Endometrial microvascular endothelial cells (primary cell): Measurements from ENCODE around the gene ME1. TPM values are rescaled to one million over a fixed set of nuclear protein-coding genes. Genes with fewer than 3 reads are reported as not detected.
"Not testable (repeated sequence)": the region's sequence is repeated elsewhere in the genome, so short reads cannot be mapped to it uniquely, and the experiment has no call there.

ENCODE experiments used
- in situ Hi-C: cut with HindIII; loops from 2 replicates; pipeline ENCODE4 v1.10.0; 2017; ENCODE audit warnings: low sequenced_read_pairs, low pct_unique_long_range_greater_than_20kb; ENCODE audit errors: inconsistent ontology term
- total RNA-seq: library from RNA; depleted of rRNA; stranded (reverse); fragments of >200 nt; gene quantifications from one replicate; pipeline ENCODE4 v1.2.3, GENCODE V29; 2015; ENCODE audit errors: inconsistent ontology term

ME1 gene
- total RNA-seq, 1 donor from 2014 or later = 22.7 TPM

DNA sequence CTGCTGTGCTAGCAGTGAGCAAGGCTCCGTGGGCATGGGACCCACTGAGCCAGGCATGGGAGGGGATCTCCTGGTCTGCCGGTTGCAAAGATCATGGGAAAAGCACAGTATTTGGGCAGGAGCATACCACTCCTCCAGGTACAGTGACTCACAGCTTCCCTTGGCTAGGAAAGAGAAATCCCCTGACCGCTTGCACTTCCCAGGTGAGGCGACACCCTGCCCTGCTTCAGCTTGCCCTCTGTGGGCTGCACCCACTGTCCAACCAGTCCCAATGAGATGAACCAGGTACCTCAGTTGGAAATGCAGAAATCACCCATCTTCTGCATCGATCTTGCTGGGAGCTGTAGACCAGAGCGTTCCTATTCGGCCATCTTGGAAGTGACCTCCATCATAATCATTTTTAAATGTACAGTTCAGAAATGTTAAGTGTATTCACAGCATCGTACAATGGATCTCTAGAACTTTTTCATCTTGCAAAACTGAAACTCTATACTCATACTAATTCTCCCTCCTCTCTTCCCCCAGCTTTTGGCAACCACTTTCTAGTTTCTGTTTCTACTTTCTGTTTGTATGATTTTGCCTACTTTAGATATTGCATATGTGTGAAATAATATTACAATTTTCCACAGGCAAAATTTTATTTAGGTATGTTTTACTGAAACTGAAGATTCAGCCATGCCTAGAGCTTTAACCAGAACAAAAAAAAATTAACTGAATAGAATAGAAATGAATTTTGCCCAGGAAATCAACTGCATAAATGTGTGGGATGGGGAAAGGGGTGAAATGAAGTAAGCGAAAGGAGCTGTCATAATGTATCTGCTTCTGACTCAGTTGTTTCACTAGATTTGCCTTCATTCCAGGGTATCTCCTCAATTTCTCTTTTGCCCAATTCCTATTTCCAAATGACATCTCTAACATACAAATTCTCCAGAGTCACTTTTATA, 137.7 kb downstream of the ME1 start:
- in situ Hi-C loops = no loop called here

DNA sequence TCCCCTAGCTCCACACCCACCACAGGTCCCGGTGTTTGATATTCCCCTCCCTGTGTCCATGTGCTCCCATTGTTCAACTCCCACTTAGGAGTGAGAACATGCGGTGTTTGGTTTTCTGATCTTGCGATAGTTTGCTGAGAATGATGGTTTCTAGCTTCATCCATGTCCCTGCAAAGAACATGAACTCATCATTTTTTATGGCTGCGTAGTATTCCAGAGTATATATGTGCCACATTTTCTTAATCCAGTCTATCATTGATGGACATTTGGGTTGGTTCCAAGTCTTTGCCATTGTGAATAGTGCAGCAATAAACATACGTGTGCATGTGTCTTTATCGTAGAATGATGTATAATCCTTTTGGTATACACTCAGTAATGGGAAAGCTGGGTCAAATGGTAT, 143.6 kb downstream of the ME1 start:
- in situ Hi-C loops = not testable (repeated sequence)

DNA sequence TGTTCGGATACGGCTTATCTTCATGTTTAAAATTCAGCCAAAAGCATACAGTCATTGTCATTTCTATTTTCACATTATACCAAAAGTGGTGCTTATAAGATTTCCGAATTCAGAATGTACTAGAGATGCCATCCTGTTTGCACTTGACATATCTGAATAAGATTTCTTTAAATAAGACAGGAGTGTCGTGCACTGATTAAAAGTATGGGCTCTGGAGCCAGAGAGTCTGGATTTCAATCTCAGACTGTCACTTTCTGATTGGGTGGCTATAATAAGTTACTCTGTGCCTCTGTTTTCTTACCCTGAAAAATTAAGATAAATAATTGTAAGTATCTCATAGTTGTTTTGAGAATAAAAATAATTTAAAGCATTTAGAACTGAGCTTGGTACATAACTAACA, 144.9 kb downstream of the ME1 start:
- in situ Hi-C loops = no loop called here

DNA sequence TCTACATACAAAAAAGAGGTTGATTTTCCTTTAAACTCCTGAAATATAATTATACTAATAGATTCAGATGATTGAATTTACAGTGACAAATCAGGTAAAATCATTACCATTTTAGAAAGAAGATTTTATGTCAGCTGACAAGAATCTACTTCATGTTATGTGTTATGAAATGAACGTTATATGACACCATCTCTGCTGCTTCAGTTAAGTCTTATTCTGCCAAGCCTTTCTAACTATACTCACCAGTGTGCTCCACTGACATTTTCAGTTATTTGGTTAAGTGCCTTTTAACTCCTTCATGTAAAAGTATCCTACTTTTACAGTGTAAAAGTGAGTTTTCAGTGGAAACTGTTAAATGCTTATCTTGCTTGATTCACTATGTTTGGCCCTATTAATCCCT, 157.3 kb downstream of the ME1 start:
- in situ Hi-C loops = no loop called here

DNA sequence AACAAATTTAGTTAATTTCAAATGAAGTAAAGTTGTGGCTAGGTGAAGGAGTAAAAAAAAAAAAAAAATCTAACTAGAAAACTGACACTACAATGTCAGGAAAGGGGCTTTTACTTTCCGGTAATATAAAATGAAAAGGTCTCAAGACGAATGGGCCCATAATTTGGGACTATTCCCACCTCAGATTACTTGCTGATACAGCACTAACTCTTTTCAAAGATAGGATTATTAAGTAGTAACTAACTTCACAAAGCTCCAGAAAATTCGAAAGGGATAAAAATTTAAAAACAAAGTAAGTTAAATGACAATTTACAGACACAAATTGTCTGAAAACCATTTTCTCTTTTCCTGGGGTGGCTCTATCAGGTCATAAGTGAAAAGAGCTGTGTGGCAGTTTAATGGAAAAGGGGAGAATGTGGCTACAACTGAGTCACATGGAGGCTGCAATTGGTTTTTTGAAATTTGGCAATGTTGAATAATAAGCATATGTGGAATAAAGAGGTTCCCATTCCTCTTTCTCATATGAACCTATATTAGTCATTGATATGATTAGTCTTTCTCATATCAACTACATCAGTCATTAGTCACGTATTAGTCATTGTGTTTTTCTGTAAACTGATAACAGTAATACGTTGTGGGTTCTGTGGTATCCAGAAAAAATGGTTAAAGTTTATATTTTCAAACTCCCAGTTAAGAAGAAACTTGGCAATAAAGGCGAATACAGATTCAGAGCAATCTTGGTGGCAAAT, 159.7 kb downstream of the ME1 start:
- in situ Hi-C loops = no loop called here

DNA sequence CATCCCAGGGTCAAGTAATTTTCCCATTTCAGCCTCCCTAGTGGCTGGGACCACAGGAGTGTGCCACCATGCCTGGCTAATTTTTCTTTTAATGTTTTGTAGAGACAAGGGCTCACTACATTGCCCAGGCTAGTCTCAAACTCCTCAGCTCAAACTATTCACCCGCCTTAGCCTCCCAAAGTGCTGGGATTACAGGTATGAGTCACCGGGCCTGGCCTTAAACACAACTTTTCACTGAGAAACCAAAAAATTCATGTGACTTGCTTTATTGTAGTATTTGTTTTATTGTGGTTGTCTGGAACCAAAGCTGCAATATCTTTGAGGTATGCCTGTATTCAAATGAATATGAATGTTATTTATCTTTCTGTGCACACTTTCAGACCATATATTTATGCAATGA, 165.5 kb downstream of the ME1 start:
- in situ Hi-C loops = no loop called here

DNA sequence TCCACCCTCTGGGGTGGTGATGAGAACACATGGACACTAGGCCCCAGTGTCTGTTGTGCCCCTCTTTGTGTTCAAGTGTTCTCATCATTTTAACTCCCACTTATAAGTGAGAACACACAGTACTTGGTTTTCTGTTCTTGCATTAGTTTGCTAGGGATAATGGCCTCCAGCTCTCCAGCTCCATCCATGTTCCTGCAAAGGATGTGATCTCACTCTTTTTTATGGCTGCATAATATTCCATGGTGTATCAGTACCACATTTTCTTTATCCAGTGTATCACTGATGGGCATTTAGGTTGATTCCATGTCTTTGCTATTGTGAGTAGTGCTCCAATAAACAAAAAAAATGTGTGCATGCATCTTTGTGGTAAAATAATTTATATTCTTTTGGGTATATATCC, 170.3 kb downstream of the ME1 start:
- in situ Hi-C loops = no loop called here

DNA sequence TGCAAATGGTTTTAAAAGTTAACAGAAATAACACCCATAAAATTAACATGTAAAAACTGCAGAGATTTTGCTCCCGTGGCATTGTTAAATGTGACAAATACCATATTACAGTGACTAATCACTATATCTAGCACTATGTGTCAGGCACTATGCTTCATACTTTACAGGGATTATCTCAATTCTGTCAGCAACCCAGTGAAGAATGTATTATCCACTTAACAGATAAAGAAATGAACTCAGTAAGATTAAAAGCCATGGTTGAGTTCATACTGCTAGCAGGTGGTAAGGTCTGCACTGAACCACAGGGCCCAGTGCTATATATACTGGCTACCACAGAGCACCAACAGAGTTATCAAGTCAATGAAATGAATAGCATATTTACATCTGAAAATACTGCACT, 172.3 kb downstream of the ME1 start:
- in situ Hi-C loops = no loop called here

DNA sequence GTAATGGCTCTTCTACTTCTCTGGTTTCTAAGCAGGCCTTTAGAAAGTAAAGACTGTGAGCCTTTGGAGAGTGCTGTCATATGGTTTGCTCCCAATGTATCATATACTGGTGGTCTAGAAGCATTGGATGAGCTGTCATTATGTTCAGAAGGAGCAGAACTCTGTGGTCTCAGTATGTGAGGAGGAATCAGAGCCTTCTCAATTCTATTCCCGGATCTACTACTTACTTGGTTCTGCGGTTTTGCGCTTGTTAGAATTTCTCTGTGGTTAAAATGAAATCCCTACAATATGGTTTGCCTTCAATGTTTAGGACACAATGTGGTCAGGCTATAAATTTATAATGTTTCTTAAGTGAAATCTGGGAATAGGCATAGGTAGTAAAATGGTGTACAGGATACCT, 173.1 kb downstream of the ME1 start:
- in situ Hi-C loops = no loop called here

DNA sequence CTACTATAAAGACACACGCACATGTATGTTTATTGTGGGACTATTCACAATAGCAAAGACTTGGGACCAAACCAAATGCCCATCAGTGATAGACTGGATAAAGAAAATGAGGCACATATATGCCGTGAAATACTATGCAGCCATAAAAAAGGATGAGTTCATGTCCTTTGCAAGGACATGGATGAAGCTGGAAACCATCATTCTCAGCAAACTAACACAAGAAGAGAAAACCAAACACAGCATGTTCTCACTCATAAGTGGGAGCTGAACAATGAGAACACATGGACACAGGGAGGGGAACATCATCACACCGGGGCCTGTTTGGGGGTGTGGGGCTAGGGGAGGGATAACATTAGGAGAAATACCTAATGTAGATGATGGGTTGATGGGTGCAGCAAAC, 174.1 kb downstream of the ME1 start:
- in situ Hi-C loops = not testable (repeated sequence)

DNA sequence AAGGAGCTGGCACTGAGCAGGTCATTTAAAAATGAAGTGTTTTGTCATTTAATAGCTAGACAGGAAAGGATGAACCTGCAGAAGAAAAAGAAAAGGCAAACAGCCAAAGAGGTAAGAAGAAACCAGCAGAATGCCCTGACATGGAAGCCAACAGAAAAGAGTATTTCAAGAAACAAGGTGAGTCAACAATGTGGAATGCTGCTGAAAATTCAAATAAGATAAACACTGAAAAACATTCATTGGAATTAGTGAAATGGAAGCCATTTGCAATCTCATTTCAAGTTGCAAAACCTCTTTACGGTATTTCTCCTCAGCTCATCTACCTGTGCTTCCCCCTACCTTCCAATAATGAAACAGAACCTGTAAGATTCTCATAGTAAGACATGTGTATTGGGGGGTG, 178.1 kb downstream of the ME1 start:
- in situ Hi-C loops = no loop called here

DNA sequence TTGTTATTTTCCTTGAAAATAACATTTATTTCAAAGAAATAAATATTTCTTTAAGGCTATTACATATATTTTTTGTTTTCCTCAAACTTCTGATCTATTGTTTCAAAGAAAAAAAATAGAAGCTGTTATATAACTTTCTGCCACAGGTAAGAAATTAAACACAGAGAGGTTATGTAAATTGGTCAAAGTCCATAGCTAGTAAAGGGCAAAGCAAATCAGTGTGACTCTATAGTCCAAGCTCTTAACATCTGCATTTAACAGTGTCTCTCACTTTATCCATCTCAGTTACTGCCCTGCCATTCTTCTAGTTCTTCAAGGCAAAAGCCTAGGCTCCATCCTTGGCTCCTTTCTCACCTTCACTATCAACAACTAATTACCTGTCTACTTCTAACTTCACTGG, 180.6 kb downstream of the ME1 start:
- in situ Hi-C loops = no loop called here

DNA sequence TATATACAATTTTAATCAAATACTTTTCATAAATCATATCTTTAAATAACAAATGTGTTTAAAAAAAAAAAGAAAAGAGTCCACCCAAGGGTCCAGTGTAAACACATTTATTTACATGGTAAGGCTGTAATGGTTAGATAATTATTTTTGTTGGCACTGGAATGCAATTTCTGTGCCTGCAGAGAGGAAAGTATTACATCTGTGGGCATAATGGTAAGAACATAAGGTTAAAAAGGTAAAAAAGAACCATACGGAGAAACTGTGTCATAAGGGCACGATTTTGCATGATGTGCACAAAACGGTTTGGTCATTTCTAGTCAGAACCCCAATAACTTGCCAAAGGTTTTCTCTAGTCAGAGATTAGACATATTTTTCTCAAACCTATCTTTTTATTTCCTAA, 183.4 kb downstream of the ME1 start:
- in situ Hi-C loops = no loop called here

DNA sequence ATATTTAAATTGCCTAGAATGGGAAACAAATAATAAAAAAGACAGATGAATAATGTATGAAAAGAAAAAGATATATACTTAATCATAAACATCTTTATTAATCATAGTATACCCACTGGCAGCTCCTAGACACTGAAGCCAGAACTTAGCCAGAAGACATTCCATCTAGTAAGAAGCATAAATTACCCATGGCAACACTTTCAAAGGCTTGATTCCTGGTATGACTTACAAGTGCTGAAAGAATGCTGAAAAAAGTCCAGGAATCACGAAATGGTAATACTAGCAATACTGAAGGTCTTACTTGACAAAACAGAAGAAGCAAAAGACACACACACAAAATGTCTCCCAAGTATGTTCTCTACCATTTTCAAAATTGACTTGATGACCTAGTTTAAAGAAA, 199.7 kb downstream of the ME1 start:
- in situ Hi-C loops = no loop called here

DNA sequence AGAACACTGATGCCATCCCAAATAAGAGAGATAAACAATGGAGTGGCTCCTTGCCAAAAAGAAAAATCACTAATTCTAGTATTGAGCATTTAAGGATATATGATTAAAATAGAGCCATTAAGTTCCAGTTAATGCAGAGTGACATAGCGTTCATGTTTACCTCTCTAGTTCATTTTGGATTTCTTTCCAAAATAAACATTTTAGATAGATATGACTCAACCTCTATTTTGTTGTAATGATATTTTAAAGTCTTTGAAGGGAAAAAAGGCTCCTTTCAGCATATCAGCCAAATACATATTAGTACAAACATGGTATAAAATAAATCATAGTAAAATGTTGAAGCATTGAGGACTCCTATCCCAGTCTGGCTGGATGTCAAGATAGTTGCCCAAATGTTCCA, 204.3 kb downstream of the ME1 start:
- in situ Hi-C loops = no loop called here

DNA sequence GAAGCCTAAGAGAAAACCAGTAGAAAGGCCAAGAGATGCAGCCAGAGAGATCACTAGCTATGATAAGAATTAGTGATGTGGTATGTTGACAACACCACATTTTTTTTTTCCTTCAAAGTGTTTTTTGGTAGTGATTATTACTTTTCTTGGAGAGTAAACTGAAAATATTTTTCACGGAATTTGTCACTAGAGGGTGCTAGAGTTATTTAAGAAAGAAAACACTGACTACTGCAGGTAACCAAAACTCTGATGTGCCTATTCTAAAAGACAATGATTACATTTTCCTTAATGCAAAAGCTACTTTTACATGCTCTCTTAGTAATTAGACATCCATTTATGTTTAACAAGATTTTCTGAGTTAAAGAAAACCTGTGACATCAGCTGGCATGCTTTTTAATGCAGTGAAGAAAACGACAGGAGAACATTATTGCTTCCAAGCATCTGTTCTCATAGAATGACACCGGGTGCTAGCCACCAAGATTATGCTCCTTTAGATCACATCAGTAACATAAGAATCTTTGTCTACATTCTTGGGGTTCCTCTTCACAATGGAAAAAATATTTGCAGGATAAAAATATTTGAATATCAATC, 208.9 kb downstream of the ME1 start:
- in situ Hi-C loops = loop anchor here (25.0 kb wide), 1 partner anchor 190 kb away; no protein-coding TSS in a partner anchor

DNA sequence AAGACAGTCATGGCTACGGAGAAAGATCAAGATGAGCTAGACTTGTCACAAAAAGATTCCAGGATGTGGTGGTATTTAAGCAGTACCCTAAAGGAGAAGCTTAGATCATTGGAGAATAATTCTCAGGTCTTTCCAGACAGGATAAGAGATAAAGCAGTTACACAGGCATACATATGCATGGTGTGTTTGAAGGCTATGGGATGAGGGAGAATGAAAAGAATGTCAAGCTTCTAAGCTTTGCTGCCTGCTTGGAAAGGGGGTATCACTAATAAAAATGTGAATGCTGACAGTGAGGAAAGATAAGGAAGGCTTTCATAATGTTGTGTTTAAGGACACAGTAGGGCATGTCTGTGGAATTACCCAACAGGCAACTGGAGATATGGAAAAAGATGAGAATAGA, 209.6 kb downstream of the ME1 start:
- in situ Hi-C loops = loop anchor here (25.0 kb wide), 1 partner anchor 191 kb away; no protein-coding TSS in a partner anchor

DNA sequence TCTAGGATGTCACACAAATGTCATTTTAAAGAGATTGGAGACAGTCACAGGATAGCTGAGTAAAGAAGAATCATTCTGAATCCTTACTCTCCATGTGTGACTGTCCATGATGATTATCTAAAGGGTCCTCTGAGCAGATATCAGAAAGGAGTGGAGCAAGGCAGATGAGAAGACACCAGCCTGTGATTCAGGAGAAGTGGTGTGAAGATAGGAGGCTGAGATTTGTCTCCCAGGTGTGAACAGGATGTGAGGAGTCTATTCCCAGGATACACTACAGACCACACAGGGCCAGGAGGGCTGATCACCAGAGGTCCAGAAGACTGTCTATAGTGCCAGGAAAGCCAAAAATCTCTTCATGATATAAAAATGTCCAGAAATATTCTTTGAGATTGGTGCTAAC, 210.7 kb downstream of the ME1 start:
- in situ Hi-C loops = loop anchor here (25.0 kb wide), 1 partner anchor 192 kb away; no protein-coding TSS in a partner anchor

DNA sequence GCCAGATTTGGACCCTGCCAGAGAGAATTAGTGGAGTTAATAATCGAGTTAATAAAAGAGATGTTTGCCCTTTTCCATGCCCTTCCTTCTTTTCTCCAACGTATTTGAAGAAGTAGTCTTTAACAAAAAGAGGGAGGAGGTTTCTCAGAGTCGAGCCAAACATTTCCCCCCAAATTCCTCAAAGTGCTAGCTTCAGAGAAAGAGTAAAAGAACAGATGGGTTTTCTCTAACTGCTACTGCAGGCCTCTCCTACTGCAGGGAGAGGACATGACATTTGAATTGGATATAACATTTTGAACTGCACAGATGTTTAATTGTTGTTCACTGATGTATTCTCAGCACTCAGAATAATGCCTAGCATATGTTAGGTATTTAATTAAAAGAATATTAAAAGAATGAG, 212.2 kb downstream of the ME1 start:
- in situ Hi-C loops = loop anchor here (5.0 to 25.0 kb wide), 2 partner anchors 194 to 294 kb away; partner anchors contain the start of gene PRSS35
